ENCODE measurements around the gene THADA. TPM values are rescaled to one million over a fixed set of nuclear protein-coding genes. Genes with fewer than 3 reads are reported as not detected.

THADA gene
- total RNA-seq, 1 donor from 2014 or later: 11.0 TPM

- no peak for DNase-seq (ENCODE audit: low read depth)
- TF ChIP-seq CTCF (conservative IDR thresholded peaks at IDR 0.05; ENCODE audit: low read depth, low read length): no peak
- no peak overlapping the region for H3K4me3 ChIP-seq (ENCODE audit: low read depth, low read length)
These were observed 330.4 kb downstream of the THADA start for GRCh38 chr2:43265421-43265820.

DNA sequence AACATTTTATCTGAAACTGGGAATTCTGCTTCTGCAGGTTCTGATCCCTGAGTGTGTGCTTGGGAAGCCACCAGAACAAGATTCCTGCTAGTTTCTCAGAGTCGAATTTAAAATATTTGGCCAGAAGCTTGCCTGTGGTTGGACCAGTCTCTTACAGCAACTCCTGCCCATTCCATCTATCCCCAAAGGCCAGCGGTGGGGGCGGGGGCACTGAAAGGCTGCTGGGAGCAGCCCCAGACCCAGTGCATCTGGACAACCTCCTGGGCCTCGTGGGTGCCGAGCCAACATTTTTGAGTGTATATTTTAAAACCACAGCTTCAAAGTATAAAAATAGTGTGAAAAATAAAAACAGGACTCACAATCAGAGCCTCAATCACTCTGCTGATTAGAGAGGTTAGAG, 330.8 kb downstream of the THADA start:
- DNase-seq (ENCODE audit: low read depth): no peak
- TF ChIP-seq CTCF (conservative IDR thresholded peaks at IDR 0.05; ENCODE audit: low read depth, low read length): no peak
- H3K4me3 ChIP-seq (ENCODE audit: low read depth, low read length): no peak overlapping the region

GRCh38 chr2:43262951-43263350, 332.9 kb downstream of the THADA start:
- H3K4me3 ChIP-seq (ENCODE audit: low read depth, low read length): no peak overlapping the region
- no peak for TF ChIP-seq CTCF (conservative IDR thresholded peaks at IDR 0.05; ENCODE audit: low read depth, low read length)
- no peak for DNase-seq (ENCODE audit: low read depth)

GRCh38 chr2:43262239-43262638, 333.6 kb downstream of the THADA start:
- H3K4me3 ChIP-seq (ENCODE audit: low read depth, low read length): no peak overlapping the region
- no peak for TF ChIP-seq CTCF (conservative IDR thresholded peaks at IDR 0.05; ENCODE audit: low read depth, low read length)
- DNase-seq (ENCODE audit: low read depth): no peak

DNA sequence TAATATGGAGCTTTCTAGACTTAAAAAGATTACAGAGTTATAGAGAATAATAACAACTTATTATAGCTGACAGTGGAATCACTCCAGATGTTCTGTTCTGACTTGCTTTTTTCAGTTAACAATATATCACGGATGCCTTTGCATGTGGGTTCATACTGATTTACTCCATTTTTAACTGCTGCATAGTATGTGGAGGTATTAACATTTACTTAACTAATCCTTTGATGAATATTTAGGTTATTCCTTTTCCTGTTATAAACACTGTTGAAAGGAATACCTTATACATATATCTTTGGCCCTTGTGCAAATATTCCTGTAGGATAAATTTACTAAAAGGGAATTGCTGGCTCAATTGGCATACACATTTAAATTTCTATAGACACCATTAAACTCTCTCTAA, 336.3 kb downstream of the THADA start:
- no peak for TF ChIP-seq CTCF (conservative IDR thresholded peaks at IDR 0.05; ENCODE audit: low read depth, low read length)
- DNase-seq (ENCODE audit: low read depth): no peak
- no peak overlapping the region for H3K4me3 ChIP-seq (ENCODE audit: low read depth, low read length)

DNA sequence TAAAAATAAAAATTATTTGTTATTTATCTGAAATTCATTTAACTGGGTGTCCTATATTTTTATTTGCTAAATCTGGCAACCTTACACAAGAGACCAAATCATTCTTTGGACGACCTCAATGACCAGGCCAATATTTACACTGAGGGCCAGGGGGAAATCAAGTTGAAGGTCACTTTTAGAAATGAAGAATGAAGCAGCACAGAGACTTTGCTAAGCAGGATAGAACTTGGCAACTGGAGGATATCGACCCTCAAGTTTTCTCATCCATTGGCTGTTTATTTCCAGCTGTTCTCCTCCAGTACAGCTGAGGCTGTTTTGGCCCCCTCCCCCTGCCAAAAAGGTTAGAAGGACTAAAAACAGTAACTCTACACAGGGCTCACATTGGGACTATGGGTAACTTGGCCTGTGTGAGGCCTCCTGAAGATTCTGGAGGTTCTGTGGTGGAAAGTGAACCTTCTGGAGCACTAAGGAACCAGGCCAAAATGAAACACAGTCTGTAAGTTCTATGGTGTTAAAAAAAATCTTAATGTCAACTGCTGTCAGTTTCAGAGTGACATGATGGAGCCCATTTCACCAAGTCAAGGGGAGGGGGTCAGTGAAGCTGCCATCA, 337.2 kb downstream of the THADA start:
- DNase-seq (ENCODE audit: low read depth): no peak
- no peak overlapping the region for H3K4me3 ChIP-seq (ENCODE audit: low read depth, low read length)
- TF ChIP-seq CTCF (conservative IDR thresholded peaks at IDR 0.05; ENCODE audit: low read depth, low read length): no peak

DNA sequence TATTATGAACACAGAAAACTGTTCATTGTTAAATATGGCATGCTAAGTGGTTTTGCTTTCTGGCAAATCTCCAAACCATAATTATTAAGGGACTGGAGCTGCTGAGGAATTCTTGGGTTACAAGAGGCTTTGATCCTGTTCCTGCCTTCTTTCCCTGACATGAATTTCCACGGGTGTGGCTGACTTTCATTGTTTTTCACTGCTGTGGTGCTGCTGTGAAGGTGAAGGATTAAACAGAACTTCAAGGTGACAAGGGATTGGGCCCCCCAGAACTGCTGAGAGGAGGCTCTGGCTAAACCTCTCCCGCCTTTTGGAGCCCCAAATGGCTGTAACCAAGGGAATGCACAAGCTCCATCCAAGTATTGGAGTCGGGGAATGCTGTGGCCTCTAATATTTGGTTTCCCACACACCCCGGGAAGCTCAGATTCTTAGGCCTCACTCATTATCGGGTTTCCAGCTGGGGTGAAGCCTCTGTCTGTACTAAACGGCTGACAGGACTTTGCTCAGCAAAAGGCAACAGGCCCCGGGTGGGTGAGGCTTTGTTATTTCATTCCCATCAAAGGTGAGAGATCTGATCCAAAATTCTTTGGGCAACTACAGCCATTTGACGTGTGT, 340.4 kb downstream of the THADA start:
- no peak overlapping the region for H3K4me3 ChIP-seq (ENCODE audit: low read depth, low read length)
- no peak for TF ChIP-seq CTCF (conservative IDR thresholded peaks at IDR 0.05; ENCODE audit: low read depth, low read length)
- no peak for DNase-seq (ENCODE audit: low read depth)
